K562 (cell line): ENCODE measurements around the gene ANAPC16. TPM values are rescaled to one million over a fixed set of nuclear protein-coding genes. Genes with fewer than 3 reads are reported as not detected.

Experiments
- BMI1 ChIP-seq: fragments of 150-350 bp; IDR thresholded peaks from 2 replicates; pipeline ENCODE4 v1.6.1; 2014; ENCODE audit warnings: low read length
- BRD4 ChIP-seq: fragments of 200-600 bp; sonication (generic); IDR thresholded peaks from 2 replicates; pipeline ENCODE4 v1.6.1; 2017; ENCODE audit warnings: inconsistent platforms
- ERF ChIP-seq: fragments of 450-650 bp; formaldehyde crosslinking; IDR thresholded peaks from 2 replicates; pipeline ENCODE4 v1.4.0; 2020; ENCODE audit warnings: mild to moderate bottlenecking, mixed read lengths
- ETV5 ChIP-seq: sonication (generic); formaldehyde crosslinking; IDR thresholded peaks from 2 replicates; pipeline ENCODE4 v1.4.0; 2020; ENCODE audit warnings: low read depth, mild to moderate bottlenecking, missing genetic modification reagents
- ETV6 ChIP-seq, 3 experiments: fragments of 150-350 bp in 1 of 3; sonication (generic) in 1 of 3; formaldehyde crosslinking in 1 of 3; IDR thresholded peaks; 2 replicates each; pipeline versions ENCODE4 v1.6.1 to v1.8.0; 2014 to 2022; ENCODE audit warnings: borderline replicate concordance in 2 of 3, low read depth in 2 of 3, antibody characterized with exemption in 1 of 3, low read length in 1 of 3, mild to moderate bottlenecking in 1 of 3, missing genetic modification reagents in 1 of 3
- FOXP1 ChIP-seq: sonication (generic); formaldehyde crosslinking; IDR thresholded peaks from 2 replicates; pipeline ENCODE4 v1.8.0; 2022; ENCODE audit warnings: mild to moderate bottlenecking, missing genetic modification reagents
- GATAD2A ChIP-seq: fragments of 450-650 bp; IDR thresholded peaks from 2 replicates; pipeline ENCODE4 v1.6.1; 2017
- MAFF ChIP-seq: IDR thresholded peaks from 2 replicates; pipeline ENCODE4 v1.6.1; 2012; ENCODE audit warnings: low read length, improper control_type of control experiment
- NCOA6 ChIP-seq: fragments of 450-650 bp; IDR thresholded peaks from 2 replicates; pipeline ENCODE4 v1.6.1; 2017; ENCODE audit warnings: mild to moderate bottlenecking
- NR2C1 ChIP-seq, 2 experiments: fragments of 450-650 bp; IDR thresholded peaks; 2 replicates each; pipeline ENCODE4 v1.6.1; 2017; ENCODE audit warnings: mild to moderate bottlenecking in 2 of 2, antibody characterized with exemption in 1 of 2, inconsistent platforms in 1 of 2, missing compliant biosample characterization in 1 of 2, missing genetic modification characterization in 1 of 2
- PHF20 ChIP-seq: fragments of 450-650 bp; IDR thresholded peaks from 2 replicates; pipeline ENCODE4 v1.6.1; 2018; ENCODE audit not compliant: partially characterized antibody
- POLR2AphosphoS2 ChIP-seq: IDR thresholded peaks from 2 replicates; pipeline ENCODE4 v1.6.1; 2012; ENCODE audit warnings: low read length, improper control_type of control experiment
- RB1 ChIP-seq: fragments of 450-650 bp; IDR thresholded peaks from 2 replicates; pipeline ENCODE4 v1.6.1; 2017; ENCODE audit warnings: low read depth, mild to moderate bottlenecking
- RFX5 ChIP-seq: IDR thresholded peaks from 2 replicates; pipeline ENCODE4 v1.6.1; 2011; ENCODE audit warnings: low read depth, mild to moderate bottlenecking, improper control_type of control experiment, low read length
- SRF ChIP-seq, 2 experiments: fragments of 250-450, 450-650 bp in 1 of 2; sonication (Bioruptor Pico) in 1 of 2; sonication (generic) in 1 of 2; formaldehyde crosslinking; IDR thresholded peaks; 2 replicates each; pipeline versions ENCODE4 v1.5.0 to v1.5.1; 2020 to 2022; ENCODE audit warnings: mild to moderate bottlenecking in 1 of 2, missing genetic modification reagents in 1 of 2
- TCF3 ChIP-seq: sonication (generic); formaldehyde crosslinking; IDR thresholded peaks from 2 replicates; pipeline ENCODE4 v1.4.0; 2020; ENCODE audit warnings: mild to moderate bottlenecking, missing genetic modification reagents
- YY1 ChIP-seq, 3 experiments: IDR thresholded peaks; 2 replicates each; pipeline ENCODE4 v1.6.1; 2011; ENCODE audit warnings: low read length in 2 of 3, mild to moderate bottlenecking in 2 of 3, moderate library complexity in 2 of 3, borderline replicate concordance in 1 of 3, control low read depth in 1 of 3, low read depth in 1 of 3; ENCODE audit not compliant: insufficient read depth in 3 of 3, insufficient replicate concordance in 2 of 3, control insufficient read depth in 1 of 3, insufficient read length in 1 of 3; ENCODE audit errors: extremely low read depth in 1 of 3
- ZBTB2 ChIP-seq: fragments of 450-650 bp; IDR thresholded peaks from 2 replicates; pipeline ENCODE4 v1.6.1; 2016; ENCODE audit warnings: antibody characterized with exemption
- ZNF24 ChIP-seq: fragments of 450-650 bp; IDR thresholded peaks from 2 replicates; pipeline ENCODE4 v1.6.1; 2016
- ZSCAN32 ChIP-seq: fragments of 450-650 bp; formaldehyde crosslinking; IDR thresholded peaks from 2 replicates; pipeline ENCODE4 v1.4.0; 2020; ENCODE audit warnings: mild to moderate bottlenecking, moderate library complexity
- polyA plus RNA-seq, 8 experiments: library from polyadenylated mRNA; depleted of rRNA in 4 of 8; stranded (reverse) in 5 of 8; unstranded in 3 of 8; fragments of >200 nt; fragmentation: Nextera tagmentation in 2 of 8; fragmentation: Illumina TruSeq in 1 of 8; extraction: Ambion mirVana in 2 of 8; extraction: Trizol in 1 of 8; gene quantifications; 2 replicates each; pipeline versions ENCODE4 v1.2.1 to v1.2.3, GENCODE V29; 2011 to 2014; ENCODE audit warnings: inconsistent platforms in 1 of 8, missing spikeins in 1 of 8
- total RNA-seq, 7 experiments: library from RNA; depleted of rRNA in 6 of 7; stranded (reverse); fragments of >200 nt in 6 of 7; fragmentation: Illumina TruSeq in 2 of 7; extraction: Trizol in 2 of 7; gene quantifications; 2 replicates each; pipeline versions ENCODE4 v1.2.1 to v1.2.3, GENCODE V29; 2011 to 2021; ENCODE audit warnings: low replicate concordance in 1 of 7
- TF ChIP-seq, protein P1 (sequence below): fragments of 250-450 bp; sonication (Bioruptor Pico); IDR thresholded peaks from 2 replicates; pipeline ENCODE4 v1.4.0; 2020; ENCODE audit warnings: mild to moderate bottlenecking
- TF ChIP-seq, protein P2 (sequence below), 2 experiments: fragments of 200-800 bp in 1 of 2; sonication (Bioruptor generic) in 1 of 2; sonication (generic) in 1 of 2; formaldehyde crosslinking in 1 of 2; IDR thresholded peaks in 1 of 2; conservative IDR thresholded peaks in 1 of 2; 2 replicates each; pipeline versions ENCODE4 v1.5.0 to v1.6.1; 2016 to 2020; ENCODE audit warnings: missing compliant biosample characterization in 1 of 2, missing genetic modification characterization in 1 of 2, missing genetic modification reagents in 1 of 2

The ANAPC16 gene
- total and polyA plus RNA-seq, 9 of the 15 experiments (the other 6 are each of a cell fraction or from before 2014, with no cell fraction given), result 42.6 to 208 (median 108) TPM

DNA sequence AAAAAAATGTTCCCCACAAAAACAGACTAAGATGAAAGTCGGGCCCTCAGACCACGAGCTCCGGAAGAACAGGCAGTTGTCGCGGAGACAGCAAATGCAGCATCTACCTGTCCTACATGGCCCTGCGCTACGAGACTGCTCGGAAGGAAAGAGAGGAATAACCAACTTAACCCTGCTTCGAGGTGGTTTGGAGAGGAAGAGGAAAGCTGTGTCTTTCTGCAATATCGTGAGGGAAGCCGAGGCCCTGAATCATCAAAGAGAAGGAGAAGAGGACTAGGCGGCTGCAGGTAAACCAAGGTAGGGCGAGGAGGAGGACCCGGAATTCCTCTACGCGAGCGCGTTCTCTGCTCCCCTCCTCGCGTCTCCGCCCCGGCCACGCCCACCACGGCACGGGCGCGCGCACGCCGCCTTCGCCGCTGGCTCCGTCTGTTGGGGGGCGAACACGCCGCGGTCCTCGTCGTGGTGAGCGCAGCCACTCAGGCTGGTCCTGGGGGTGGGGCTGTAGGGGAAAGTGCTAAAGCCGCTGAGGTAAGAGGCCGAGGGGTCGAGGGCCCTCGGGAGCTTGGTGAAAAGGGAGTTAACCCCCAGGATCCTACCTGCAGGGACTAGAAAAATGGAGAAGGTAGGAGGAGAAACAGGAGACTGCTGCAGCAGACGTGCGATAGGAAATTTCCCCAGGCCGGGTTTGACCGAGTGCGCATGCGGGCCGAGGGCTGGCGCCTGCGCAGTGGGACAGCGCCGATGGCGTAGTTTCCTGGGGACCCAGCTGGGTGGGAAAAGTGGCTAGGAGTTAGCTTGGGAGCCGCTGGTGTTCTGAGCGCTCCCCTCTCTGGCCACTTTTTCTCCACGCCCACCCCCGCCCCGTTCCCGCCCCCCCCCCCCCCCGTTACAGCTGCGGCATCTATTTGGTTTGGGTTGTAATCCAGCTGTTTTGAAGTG, at the start of gene ANAPC16, which contains the start of gene ASCC1 (continued):
- TF ChIP-seq TCF3 (CRISPR knock-in tag) (peak; percentile 43; the same call in 1 of the 2 replicates), RFX5 (no peak), FOXP1 (CRISPR knock-in tag) (peak; percentile 72; the same call in 1 of the 2 replicates), ZSCAN32 (CRISPR knock-in tag) (no peak), ZBTB2 (peak; percentile 98), ZNF24 (peak; percentile 91), ETV5 (peak; percentile 63; the same call in 1 of the 2 replicates), BRD4 (peak; percentile 72; the same call in 1 of the 2 replicates), ERF (CRISPR knock-in tag) (peak; percentile 86), MAFF (no peak), SRF (CRISPR knock-in tag; IDR thresholded peaks at IDR 0.05) (peak in 1 of 2 experiments; percentile 85; a peak in 2 of 4 replicates), POLR2AphosphoS2 (peak; percentile 75; the same call in 1 of the 2 replicates), YY1 (IDR thresholded peaks at IDR 0.05; ENCODE audit: borderline replicate concordance in 1 of 3, control insufficient read depth in 1 of 3, extremely low read depth in 1 of 3, insufficient read depth in 3 of 3, insufficient read length in 1 of 3, insufficient replicate concordance in 2 of 3, low read depth in 1 of 3, low read length in 2 of 3) (peak in 2 of 3 experiments; percentile 16 to 73), GATAD2A (peak; percentile 58; the same call in 1 of the 2 replicates), RB1 (peak; percentile 82), BMI1 (no peak), PHF20 (peak; percentile 67), NR2C1 (IDR thresholded peaks at IDR 0.05) (no peak), NR2C1 (tag; IDR thresholded peaks at IDR 0.05) (no peak), NCOA6 (peak; percentile 91), ETV6 (IDR thresholded peaks at IDR 0.05; ENCODE audit: borderline replicate concordance in 1 of 2, low read depth in 2 of 2, low read length in 1 of 2) (0 out of 4 replicates have a peak, but pooled peaks of 1 of the 2 experiments have one; percentile 61), ETV6 (CRISPR knock-in tag; IDR thresholded peaks at IDR 0.05; ENCODE audit: borderline replicate concordance) (no peak)
- TF ChIP-seq, protein P1, sequence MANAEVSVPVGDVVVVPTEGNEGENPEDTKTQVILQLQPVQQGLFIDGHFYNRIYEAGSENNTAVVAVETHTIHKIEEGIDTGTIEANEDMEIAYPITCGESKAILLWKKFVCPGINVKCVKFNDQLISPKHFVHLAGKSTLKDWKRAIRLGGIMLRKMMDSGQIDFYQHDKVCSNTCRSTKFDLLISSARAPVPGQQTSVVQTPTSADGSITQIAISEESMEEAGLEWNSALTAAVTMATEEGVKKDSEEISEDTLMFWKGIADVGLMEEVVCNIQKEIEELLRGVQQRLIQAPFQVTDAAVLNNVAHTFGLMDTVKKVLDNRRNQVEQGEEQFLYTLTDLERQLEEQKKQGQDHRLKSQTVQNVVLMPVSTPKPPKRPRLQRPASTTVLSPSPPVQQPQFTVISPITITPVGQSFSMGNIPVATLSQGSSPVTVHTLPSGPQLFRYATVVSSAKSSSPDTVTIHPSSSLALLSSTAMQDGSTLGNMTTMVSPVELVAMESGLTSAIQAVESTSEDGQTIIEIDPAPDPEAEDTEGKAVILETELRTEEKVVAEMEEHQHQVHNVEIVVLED (CRISPR knock-in tag), result peak; percentile 97
- TF ChIP-seq, protein P2, sequence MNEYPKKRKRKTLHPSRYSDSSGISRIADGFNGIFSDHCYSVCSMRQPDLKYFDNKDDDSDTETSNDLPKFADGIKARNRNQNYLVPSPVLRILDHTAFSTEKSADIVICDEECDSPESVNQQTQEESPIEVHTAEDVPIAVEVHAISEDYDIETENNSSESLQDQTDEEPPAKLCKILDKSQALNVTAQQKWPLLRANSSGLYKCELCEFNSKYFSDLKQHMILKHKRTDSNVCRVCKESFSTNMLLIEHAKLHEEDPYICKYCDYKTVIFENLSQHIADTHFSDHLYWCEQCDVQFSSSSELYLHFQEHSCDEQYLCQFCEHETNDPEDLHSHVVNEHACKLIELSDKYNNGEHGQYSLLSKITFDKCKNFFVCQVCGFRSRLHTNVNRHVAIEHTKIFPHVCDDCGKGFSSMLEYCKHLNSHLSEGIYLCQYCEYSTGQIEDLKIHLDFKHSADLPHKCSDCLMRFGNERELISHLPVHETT (CRISPR knock-in tag; conservative IDR thresholded peaks at IDR 0.05 in 1 of 2, IDR thresholded peaks at IDR 0.05 in 1 of 2), result peak in 1 of 2 experiments; percentile 64; a peak in 2 of 4 replicates
